Central memory CD4-positive, alpha-beta T cell (primary cell): ENCODE results near the gene SLC25A21.
"Not testable (repeated sequence)": the region's sequence is repeated elsewhere in the genome, so short reads cannot be mapped to it uniquely, and the experiment has no call there.

Source experiments
- DNase-seq: peaks from one replicate; pipeline ENCODE4 v3.0.0; 2022

Gene SLC25A21

GRCh38 chr14:37083599-37083998 is 88.8 kb downstream of the SLC25A21 start:
- DNase-seq, result no peak

- DNase-seq, result no peak
These were observed 90.0 kb downstream of the SLC25A21 start for GRCh38 chr14:37082449-37082848.

GRCh38 chr14:37081856-37082255 is 90.5 kb downstream of the SLC25A21 start:
- no peak for DNase-seq

GRCh38 chr14:37081218-37081617 is 91.2 kb downstream of the SLC25A21 start:
- no peak for DNase-seq

GRCh38 chr14:37078131-37078530 is 94.3 kb downstream of the SLC25A21 start:
- no peak for DNase-seq

- DNase-seq, result not testable (repeated sequence)
These were observed 98.1 kb downstream of the SLC25A21 start for GRCh38 chr14:37074320-37074719.

- DNase-seq, result no peak
These were observed 108.8 kb downstream of the SLC25A21 start for GRCh38 chr14:37063467-37064240.

GRCh38 chr14:37062191-37062803 is 110.1 kb downstream of the SLC25A21 start:
- no peak for DNase-seq

GRCh38 chr14:37061697-37062096 is 110.7 kb downstream of the SLC25A21 start:
- no peak for DNase-seq

GRCh38 chr14:37060496-37061260 is 111.7 kb downstream of the SLC25A21 start:
- DNase-seq, result no peak

- no peak for DNase-seq
These were observed 114.6 kb downstream of the SLC25A21 start for GRCh38 chr14:37057776-37058175.

GRCh38 chr14:37056473-37056872 is 115.9 kb downstream of the SLC25A21 start:
- DNase-seq, result no peak

- DNase-seq, result no peak
These were observed 117.5 kb downstream of the SLC25A21 start for GRCh38 chr14:37054869-37055268.

GRCh38 chr14:37054144-37054543 is 118.3 kb downstream of the SLC25A21 start:
- no peak for DNase-seq

GRCh38 chr14:37051680-37052079 is 120.7 kb downstream of the SLC25A21 start:
- no peak for DNase-seq

GRCh38 chr14:37051153-37051552 is 121.3 kb downstream of the SLC25A21 start:
- no peak for DNase-seq

- no peak for DNase-seq
These were observed 123.7 kb downstream of the SLC25A21 start for GRCh38 chr14:37048666-37049071.

- no peak for DNase-seq
These were observed 124.4 kb downstream of the SLC25A21 start for GRCh38 chr14:37047996-37048395.

- no peak for DNase-seq
These were observed 125.2 kb downstream of the SLC25A21 start for GRCh38 chr14:37047226-37047625.

GRCh38 chr14:37046815-37047214 is 125.6 kb downstream of the SLC25A21 start:
- DNase-seq, result no peak

GRCh38 chr14:37045340-37046061 is 126.9 kb downstream of the SLC25A21 start:
- no peak for DNase-seq

- DNase-seq, result no peak
These were observed 134.6 kb downstream of the SLC25A21 start for GRCh38 chr14:37037636-37038387.
